Gastrocnemius medialis (tissue), 4 donors: Measurements from ENCODE around the gene CHRNE.

Experiments
- POLR2A ChIP-seq, 2 donors: fragments of 450-650 bp; IDR thresholded peaks; one replicate each; pipeline ENCODE4 v1.6.1; 2017; ENCODE audit warnings: antibody characterized with exemption in 2 of 2, mild to moderate bottlenecking in 2 of 2, moderate library complexity in 2 of 2
- TF ChIP-seq, protein P1 (sequence below), 5 experiments: fragments of 450-650 bp in 3 of 5; fragments of 200-600 bp in 2 of 5; sonication (generic) in 2 of 5; IDR thresholded peaks in 4 of 5; conservative IDR thresholded peaks in 1 of 5; 1 replicate in 4 of 5; 2 replicates in 1 of 5; pipeline ENCODE4 v1.5.1; 2016 to 2019; ENCODE audit warnings: antibody characterized with exemption in 5 of 5, mild to moderate bottlenecking in 3 of 5, moderate library complexity in 3 of 5

DNA sequence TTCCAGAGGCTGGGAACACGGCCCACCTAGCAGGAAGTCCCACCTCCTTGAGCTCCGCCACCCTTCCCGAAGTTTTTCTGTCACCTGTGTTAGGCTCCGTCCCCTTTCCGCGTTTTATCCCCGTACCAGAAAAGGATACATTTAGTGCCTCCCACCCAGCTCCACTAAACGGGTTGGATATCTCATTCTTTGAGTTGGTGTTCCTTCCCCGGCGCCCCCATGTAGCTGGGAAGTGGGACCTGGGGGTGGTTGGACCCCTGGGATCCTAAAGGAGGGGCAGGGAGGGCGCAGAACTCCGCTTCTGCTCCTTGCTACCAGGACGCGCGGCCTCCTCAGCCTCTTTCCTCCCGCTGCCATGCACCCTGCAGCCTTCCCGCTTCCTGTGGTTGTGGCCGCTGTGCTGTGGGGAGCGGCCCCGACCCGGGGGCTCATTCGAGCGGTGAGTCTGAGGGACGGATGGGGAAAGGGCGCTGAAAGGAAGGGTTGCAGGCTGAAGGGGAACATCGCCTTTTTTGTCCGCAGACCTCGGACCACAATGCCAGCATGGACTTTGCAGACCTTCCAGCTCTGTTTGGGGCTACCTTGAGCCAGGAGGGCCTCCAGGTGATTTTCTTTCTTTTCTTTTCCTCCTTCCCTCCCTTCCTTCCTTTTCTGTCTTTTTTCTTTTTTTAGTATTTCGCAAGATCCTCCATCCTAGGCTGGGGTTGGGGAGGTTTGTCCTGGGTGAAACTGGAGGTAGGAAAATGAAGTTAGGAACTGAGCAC is 37.8 kb upstream of the CHRNE start:
- TF ChIP-seq, protein P1, sequence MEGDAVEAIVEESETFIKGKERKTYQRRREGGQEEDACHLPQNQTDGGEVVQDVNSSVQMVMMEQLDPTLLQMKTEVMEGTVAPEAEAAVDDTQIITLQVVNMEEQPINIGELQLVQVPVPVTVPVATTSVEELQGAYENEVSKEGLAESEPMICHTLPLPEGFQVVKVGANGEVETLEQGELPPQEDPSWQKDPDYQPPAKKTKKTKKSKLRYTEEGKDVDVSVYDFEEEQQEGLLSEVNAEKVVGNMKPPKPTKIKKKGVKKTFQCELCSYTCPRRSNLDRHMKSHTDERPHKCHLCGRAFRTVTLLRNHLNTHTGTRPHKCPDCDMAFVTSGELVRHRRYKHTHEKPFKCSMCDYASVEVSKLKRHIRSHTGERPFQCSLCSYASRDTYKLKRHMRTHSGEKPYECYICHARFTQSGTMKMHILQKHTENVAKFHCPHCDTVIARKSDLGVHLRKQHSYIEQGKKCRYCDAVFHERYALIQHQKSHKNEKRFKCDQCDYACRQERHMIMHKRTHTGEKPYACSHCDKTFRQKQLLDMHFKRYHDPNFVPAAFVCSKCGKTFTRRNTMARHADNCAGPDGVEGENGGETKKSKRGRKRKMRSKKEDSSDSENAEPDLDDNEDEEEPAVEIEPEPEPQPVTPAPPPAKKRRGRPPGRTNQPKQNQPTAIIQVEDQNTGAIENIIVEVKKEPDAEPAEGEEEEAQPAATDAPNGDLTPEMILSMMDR (IDR thresholded peaks at IDR 0.05 in 4 of 5, conservative IDR thresholded peaks at IDR 0.05 in 1 of 5): no peak
- TF ChIP-seq POLR2A (IDR thresholded peaks at IDR 0.05): no peak
